Lower lobe of right lung (tissue), 2 donors: ENCODE data around the gene ALDH1L1. TPM values are rescaled to one million over a fixed set of nuclear protein-coding genes. Genes with fewer than 3 reads are reported as not detected.

ENCODE experiments used
- ATAC-seq, 2 donors: fragments of 200-7000 bp; cut with Tn5 transposase; one replicate each; pipeline ENCODE4 v1.9.1; 2020 to 2022; ENCODE audit warnings: mild to moderate bottlenecking in 2 of 2, moderate library complexity in 2 of 2
- DNase-seq: peaks from one replicate; pipeline ENCODE4 v3.0.0-alpha.2; 2020
- H3K27ac ChIP-seq: fragments of 200-600 bp; one replicate; pipeline ENCODE4 v1.8.0; 2022
- H3K27me3 ChIP-seq: fragments of 200-600 bp; one replicate; pipeline ENCODE4 v1.8.0; 2022; ENCODE audit warnings: low read depth
- H3K36me3 ChIP-seq: fragments of 200-600 bp; one replicate; pipeline ENCODE4 v1.8.0; 2022; ENCODE audit warnings: mild to moderate bottlenecking
- H3K4me1 ChIP-seq: fragments of 200-600 bp; one replicate; pipeline ENCODE4 v1.8.0; 2022
- H3K4me3 ChIP-seq: fragments of 200-600 bp; one replicate; pipeline ENCODE4 v1.8.0; 2022; ENCODE audit warnings: mild to moderate bottlenecking
- H3K9me3 ChIP-seq: fragments of 200-600 bp; one replicate; pipeline ENCODE4 v1.8.0; 2022
- intact Hi-C: fragments of 100-400 bp; cut with DNase I; formaldehyde crosslinking; loops from one replicate; pipeline ENCODE4 v1.11.0; 2022
- total RNA-seq: library from RNA; stranded (reverse); fragmentation: NEBNext Ultra II Directional; extraction: Animal tissue kit (Norgen Biotek cat#: 25700); gene quantifications from one replicate; pipeline ENCODE4 v1.2.1, GENCODE V29; 2021
- TF ChIP-seq, protein P1 (sequence below): fragments of 200-600 bp; IDR thresholded peaks from one replicate; pipeline ENCODE4 v1.8.0; 2022; ENCODE audit warnings: antibody characterized with exemption, mild to moderate bottlenecking
- donor health status: DM: no; HTN: yes; CAD: no; lungs with severe emphysema.

The ALDH1L1 gene
- total RNA-seq, 1 donor from 2014 or later, result 2.8 TPM

DNA sequence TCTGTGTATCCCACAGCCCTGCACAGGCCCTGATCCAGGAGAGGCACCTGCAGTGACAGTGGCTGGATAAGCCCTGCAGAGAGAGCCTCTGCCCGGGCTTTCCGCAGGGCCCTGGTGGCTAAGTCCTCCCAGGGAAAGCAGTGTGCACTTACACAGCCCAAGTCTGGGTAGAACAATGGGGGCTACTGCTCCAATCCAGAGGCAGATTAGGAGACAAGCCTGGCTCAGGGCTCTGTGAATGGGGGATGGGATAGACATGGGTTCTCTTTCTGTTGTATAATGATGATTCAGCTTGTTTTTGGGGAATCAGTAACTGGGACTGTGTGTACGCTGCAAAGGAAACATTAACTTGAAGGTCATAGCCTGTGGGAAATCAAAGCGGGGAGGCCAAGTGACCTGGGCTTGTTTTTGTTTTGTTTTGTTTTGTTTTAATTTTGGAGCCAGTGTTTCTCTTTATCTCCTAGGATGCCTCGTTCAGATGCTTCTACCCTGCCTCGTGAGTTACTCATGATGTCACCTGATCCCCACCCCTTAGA lies 4.1 kb upstream of the ALDH1L1 start:
- Histone ChIP-seq H3K4me1 (peaks cover 14% of the 10 kb centered on the region), H3K9me3 (no peaks in the 10 kb centered on the region), H3K27ac (no peak overlapping the region), H3K4me3 (no peak overlapping the region), H3K36me3 (no peaks in the 10 kb centered on the region), H3K27me3 (peaks cover 23% of the 10 kb centered on the region)
- TF ChIP-seq, protein P1, sequence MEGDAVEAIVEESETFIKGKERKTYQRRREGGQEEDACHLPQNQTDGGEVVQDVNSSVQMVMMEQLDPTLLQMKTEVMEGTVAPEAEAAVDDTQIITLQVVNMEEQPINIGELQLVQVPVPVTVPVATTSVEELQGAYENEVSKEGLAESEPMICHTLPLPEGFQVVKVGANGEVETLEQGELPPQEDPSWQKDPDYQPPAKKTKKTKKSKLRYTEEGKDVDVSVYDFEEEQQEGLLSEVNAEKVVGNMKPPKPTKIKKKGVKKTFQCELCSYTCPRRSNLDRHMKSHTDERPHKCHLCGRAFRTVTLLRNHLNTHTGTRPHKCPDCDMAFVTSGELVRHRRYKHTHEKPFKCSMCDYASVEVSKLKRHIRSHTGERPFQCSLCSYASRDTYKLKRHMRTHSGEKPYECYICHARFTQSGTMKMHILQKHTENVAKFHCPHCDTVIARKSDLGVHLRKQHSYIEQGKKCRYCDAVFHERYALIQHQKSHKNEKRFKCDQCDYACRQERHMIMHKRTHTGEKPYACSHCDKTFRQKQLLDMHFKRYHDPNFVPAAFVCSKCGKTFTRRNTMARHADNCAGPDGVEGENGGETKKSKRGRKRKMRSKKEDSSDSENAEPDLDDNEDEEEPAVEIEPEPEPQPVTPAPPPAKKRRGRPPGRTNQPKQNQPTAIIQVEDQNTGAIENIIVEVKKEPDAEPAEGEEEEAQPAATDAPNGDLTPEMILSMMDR, result no peak
- ATAC-seq (no peak), DNase-seq (no peak)
- intact Hi-C loops, result no loop called here

DNA sequence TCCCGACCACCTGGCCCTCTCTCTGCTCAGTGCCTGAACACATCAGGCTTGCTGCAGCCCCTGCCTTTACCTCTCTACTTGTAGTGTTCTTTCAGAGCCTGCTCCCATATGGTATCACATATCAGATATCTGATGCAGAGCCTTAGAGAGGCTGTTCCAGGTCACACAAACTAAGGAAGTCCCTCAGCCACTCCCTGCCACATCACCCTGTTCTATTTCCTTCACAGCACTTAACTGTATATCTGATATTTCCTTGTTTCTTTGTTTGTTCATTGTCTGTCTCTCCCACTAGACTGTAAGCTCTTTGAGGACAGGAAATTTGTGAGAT lies 976 bp upstream of the ALDH1L1 start:
- H3K27ac ChIP-seq, result no peak overlapping the region
- H3K4me3 ChIP-seq, result peak overlapping the region; percentile 55
- H3K9me3 ChIP-seq, result no peaks in the 10 kb centered on the region
- no peak for ATAC-seq
- peaks cover 14% of the 10 kb centered on the region for H3K4me1 ChIP-seq
- no peak for DNase-seq
- no peaks in the 10 kb centered on the region for H3K36me3 ChIP-seq
- TF ChIP-seq, protein P1, result no peak
- H3K27me3 ChIP-seq, result peaks cover 30% of the 10 kb centered on the region
- intact Hi-C loops, result no loop called here

DNA sequence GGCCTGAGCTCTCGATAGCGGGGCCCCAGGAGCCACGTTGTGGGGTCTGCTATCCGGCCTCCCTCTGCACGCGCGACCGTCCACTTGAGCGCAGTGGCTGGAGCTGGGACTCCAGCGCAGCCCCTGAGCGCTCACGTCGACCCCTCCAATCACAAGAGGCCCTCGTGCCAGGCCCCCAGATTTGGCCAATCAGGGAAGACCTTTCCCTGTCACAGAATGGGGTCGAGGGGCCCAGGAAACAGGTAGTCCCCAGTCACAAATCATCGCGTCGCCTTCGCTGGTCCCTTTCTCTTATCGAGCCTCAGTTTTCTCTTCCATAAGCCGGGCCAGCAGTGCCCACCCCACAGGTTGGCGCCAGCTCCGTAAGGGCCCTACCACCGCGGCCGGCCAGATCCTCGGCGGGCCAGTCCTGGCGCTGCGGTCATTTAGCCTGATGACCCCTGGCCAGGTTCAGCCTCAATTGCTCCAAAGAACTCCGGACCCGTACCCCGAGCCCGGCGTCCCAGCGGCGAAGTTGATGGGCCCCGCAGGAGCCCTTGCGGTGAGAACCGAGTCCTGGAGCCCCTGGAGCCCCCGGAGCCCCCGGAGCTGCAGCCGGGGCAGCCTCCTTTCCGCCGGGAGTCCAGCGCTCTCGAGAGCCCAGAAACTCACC lies 435 bp downstream of the ALDH1L1 start:
- peaks cover 14% of the 10 kb centered on the region for H3K4me1 ChIP-seq
- TF ChIP-seq, protein P1, result no peak
- no peaks in the 10 kb centered on the region for H3K36me3 ChIP-seq
- H3K4me3 ChIP-seq, result peak overlapping the region; percentile 55
- peaks cover 30% of the 10 kb centered on the region for H3K27me3 ChIP-seq
- peak overlapping the region; percentile 53 for H3K27ac ChIP-seq
- DNase-seq (no peak), ATAC-seq (peak; percentile 25 to 68)
- intact Hi-C loops, result no loop called here
- H3K9me3 ChIP-seq, result no peaks in the 10 kb centered on the region

DNA sequence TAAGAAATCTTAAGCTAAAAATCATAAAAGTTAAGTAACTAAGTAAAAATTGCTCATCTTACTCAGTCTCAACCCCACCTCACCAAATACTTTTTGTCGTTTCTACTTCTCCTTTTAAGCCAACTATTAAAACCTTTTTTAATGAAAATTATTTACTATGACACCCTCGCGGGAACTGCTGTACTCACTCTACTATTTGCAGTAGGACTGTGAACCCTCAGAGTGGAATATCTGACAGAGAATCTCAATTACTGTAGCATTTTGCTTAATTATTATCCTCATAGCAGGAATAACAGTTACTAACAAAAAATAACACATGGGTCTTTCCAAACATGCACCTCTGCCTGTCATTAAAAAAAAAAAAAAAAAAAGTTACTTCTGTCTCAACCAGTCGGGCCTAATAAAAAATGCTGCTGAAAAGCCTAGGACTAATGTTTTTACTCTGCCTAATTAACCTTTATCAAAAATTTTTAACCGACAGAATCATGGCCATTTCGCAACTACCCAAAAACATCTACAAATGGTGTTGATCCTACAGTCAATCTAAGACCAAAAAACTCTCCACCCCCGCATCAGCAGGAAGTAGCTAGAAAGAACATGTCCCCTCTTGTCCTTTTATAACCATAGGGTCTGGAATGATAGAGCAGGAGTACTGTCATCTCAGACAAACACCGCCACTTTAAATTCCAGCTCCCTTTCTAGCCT lies 10.2 kb downstream of the ALDH1L1 start:
- Histone ChIP-seq H3K27me3 (peaks cover 16% of the 10 kb centered on the region), H3K4me1 (no peaks in the 10 kb centered on the region), H3K36me3 (no peaks in the 10 kb centered on the region), H3K4me3 (no peak overlapping the region), H3K27ac (no peak overlapping the region), H3K9me3 (no peaks in the 10 kb centered on the region)
- TF ChIP-seq, protein P1, result no peak
- DNase-seq (no peak), ATAC-seq (no peak)
- intact Hi-C loops, result no loop called here

DNA sequence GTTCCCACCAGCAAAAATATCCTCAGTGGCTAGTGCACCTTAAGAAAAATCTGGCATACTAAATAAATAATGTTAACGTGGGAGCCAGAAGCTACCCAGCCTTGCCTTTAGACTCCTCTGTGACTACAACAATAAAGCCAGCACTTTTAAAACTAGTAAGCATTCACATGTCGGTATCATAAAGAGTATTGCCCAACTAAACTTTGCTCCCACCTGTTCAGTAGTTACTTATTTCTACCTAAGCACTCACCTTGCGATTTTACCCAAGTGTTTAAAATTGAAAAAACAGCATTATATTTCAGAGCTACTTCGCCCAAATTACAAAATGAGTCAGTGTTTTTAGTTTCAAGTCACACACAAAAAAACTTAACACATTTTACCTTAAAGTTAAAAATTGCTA lies 12.8 kb downstream of the ALDH1L1 start:
- TF ChIP-seq, protein P1, result no peak
- H3K4me1 ChIP-seq, result no peaks in the 10 kb centered on the region
- H3K27me3 ChIP-seq, result peaks cover 16% of the 10 kb centered on the region
- no peak for DNase-seq
- H3K36me3 ChIP-seq, result no peaks in the 10 kb centered on the region
- no peak for ATAC-seq
- H3K4me3 ChIP-seq, result no peak overlapping the region
- no peak overlapping the region for H3K27ac ChIP-seq
- intact Hi-C loops, result no loop called here
- no peaks in the 10 kb centered on the region for H3K9me3 ChIP-seq
